NOMO-1 treated with dmso at 0.1 percent for 144 hours (cell line): ENCODE measurements around the gene FGF18.

ENCODE experiments used
- DNase-seq: peaks from one replicate; lab custom pipeline; 2025; ENCODE audit not compliant: unreplicated experiment; lab: John Stamatoyannopoulos, UW

Gene FGF18

DNA sequence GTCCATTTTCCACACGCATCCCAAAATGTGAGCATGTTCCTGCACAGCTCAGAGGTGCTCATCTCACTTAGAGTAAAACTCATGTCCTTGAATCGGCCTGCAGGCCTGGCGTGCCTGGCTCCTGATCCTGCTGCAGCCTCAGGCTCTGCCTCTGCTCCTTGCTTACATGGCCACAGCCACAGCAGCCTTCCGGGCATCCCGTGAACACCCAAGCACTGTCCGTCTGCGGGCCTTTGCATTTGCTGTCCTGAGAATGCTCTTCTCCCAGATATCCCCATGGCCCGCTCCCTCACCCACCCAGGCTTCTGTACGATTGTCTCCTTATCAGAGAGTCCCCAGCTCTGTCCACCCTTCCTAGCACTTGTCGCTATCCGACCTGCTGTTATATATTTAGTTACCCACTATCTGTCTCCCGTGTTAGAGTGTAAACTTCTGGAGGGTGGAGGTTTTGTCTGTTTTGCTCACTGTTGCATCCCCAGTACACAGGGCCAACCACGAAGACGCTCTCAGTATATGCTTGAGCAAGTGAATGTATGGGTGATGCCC is 21.9 kb downstream of the FGF18 start:
- DNase-seq = no peak

DNA sequence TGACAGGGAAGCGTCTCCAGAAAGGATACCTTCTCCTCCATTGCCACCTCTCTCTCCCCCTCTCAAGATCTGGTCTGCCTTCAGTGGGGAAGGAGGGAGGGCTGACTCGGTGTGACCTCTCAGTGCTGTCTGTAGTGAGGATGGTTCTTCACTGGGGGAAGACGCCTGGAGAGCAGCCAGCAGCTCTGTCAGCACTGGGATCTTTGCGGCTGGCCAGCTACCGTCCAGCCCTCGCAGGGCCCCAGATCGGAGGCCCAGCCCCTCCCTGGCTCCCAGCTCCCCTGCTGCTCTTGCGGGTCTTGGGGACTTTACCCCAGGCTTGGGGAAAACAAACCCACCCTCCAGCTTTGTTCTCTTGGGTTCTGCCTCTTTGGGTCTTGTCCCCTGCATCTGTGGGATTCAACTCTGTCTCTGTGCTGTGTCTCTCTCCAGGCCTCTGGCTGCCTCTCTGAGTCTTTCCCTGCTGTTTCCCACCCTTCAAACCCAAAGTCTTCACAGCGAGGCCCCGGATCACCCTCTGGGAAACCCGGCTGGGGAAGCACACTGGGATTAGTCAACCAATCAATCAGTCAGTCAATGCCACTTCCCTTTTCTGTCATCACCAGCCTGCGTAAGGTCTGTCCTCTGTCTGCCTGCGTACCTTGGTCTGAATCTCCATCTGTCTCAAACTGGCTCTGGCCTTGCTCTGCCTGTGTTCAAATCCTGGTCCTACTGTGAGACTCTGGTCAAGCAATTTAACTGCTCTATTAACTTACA is 23.0 kb downstream of the FGF18 start:
- no peak for DNase-seq

DNA sequence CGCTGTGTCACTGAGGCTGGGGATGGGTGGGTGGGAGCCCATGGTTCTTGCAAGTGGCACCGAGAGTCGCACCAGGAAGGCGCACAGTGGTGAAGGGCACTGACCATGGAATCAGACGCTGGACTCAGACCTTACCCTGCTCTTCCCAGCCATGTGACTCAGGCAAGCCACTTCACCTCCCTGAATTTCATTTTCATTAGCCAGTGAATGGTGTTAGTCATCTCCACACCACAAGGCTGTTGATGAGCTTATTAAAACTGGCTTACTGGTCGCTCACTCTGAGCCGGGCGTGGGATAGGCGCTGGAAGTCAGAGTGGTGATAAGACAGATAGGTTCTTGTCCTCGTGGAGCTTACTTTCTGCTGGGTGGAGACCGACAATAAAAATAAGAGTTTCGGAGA is 25.1 kb downstream of the FGF18 start:
- DNase-seq = no peak

DNA sequence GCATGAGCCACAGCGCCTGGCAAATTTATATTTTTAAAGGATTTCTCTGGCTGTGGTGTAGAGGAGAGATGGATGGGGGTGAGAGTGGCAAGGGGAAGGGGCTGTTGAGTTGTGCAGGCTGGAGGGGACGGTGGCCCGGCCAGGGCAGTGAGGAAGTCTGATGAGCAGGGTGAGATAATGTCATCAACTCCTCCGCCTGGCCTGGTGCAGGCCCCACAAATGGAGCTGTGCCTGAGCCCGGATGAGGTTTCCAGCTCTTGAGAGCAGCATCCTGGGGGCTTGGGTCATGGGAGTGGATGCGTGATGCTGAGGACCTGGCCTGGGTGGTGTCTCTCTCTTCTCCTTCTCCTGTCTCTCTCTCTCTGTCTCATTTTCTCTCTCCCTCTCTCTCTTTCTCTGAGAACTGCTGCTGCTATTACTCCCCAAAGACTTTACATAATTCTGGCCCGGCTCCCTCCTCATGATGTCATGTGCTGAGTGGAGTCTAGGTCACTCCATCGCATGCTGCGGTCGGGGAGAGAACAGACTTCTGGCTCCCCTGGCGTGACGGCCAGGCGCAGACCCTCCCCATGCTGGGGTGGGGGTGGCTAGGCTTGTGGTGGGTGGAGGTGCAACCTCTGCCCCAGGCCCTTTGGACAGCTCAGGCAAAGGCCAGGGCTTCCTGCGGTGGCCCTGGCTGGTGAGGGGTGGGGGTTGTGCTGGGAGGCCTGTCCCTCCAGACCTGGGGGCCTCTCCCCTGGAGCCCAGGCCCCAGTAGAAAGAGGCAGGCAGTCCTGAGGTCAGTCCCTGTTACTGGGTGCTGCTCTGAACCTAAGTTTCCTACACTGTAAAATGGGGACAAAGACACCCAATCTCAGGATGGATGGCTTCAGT is 26.4 kb downstream of the FGF18 start:
- no peak for DNase-seq

GRCh38 chr5:171447226-171447625 is 27.8 kb downstream of the FGF18 start:
- no peak for DNase-seq

GRCh38 chr5:171449426-171449825 is 30.0 kb downstream of the FGF18 start:
- no peak for DNase-seq

DNA sequence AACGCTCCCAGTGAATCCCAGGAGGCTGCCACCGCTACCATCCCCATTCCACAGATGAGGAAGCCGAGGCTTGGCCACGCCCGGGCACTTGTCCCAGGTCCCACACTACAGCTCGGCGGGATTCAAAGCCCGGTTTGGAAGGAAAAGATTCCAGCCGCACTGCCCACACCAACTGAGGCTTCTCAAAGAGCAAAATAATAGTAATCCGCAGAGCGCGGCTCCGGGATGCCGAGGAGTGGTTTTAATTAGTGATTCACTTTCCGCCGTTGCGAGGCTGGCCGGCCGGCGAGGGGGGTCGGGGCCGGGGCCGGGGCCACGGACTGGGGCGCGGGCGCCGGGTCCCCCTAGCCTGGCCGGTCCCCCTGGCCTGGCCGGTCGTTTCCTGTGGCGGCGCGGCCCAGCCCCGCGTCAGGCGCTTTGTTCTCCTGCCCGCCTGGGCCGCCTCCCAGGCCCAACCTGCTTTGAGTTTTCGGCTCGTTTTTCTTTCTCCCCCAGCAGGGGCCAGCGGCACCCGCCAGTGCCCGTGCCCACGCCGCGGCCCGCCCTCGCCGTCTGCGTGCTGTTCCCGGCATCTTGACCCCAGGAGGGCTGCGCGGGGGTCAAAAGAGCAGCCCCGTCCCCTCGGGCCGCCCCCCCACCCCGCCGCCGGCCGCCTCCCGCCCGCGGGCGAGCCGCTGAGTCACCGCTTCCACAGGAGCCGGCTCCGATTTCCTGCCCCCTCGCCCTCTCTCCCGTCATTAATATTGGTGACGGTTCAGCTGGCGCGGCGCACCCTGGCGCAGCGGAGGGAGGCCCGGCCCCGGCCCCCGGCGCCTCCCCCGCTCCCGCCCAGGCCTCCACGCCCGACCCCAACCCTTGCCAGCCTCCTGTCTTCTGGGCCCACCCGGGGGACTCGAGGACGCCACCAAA is 31.2 kb downstream of the FGF18 start:
- DNase-seq = peak; percentile 12

DNA sequence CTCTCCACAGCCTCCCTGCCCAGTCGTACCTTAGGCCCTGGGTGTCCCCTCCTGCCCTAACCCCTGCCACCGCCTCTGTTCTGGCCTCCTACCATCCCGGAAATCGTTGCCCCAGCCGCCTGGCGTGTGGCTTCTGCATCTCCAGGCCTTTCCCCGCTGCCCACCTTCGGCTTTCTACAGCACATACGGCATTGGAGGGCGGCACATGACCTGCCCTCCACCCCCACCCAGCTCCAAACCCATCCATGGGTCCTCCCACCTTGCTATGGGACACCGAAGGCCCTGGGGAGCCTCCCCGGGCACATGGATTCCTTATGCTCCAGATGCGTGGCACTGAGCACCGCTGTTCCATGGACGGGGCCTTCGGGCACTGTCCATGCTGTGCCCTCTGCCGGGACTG is 32.0 kb downstream of the FGF18 start:
- no peak for DNase-seq

- no peak for DNase-seq
Observed at GRCh38 chr5:171453056-171453725, 33.7 kb downstream of the FGF18 start.

DNA sequence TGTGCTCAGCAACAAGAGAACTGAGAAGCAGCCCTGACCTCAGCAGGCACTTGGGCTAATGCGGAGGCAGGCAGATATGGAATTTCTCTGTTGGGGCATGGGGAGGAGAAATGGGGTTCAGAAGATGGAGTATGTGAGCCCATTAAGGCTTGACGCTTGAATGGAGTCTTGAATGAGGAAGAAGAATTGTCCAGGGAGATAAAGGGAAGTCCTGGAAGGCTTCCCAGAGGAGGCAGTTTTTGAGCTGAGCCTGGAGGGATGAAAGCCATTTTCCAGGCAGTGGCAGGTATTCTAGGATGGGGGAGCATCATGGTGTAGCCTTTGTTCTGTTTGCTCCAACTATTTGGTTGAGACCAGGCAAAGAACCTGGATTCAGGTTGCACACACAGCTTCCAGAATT is 34.5 kb downstream of the FGF18 start:
- DNase-seq = no peak

DNA sequence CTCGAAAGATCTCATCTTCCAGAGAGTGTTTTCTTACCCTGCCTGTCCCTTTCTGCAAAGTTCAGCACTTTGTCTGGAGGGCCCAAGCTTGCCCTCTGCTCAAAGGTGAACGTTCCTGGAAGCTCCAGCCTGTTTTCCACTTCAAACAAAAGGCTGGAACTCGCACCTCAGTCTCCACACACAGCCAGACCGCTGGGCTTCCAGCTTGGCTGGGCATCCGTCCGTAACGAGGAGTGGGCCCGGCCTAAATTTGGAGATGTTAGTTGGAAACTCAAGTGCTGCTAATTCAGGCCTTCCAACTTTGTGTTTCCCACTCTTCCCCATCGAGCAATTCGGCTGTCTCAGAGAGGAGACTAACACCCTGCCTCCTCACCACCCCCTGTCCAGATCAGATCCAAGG is 35.1 kb downstream of the FGF18 start:
- no peak for DNase-seq

- DNase-seq = no peak
Observed at GRCh38 chr5:171455522-171455921, 36.1 kb downstream of the FGF18 start.

DNA sequence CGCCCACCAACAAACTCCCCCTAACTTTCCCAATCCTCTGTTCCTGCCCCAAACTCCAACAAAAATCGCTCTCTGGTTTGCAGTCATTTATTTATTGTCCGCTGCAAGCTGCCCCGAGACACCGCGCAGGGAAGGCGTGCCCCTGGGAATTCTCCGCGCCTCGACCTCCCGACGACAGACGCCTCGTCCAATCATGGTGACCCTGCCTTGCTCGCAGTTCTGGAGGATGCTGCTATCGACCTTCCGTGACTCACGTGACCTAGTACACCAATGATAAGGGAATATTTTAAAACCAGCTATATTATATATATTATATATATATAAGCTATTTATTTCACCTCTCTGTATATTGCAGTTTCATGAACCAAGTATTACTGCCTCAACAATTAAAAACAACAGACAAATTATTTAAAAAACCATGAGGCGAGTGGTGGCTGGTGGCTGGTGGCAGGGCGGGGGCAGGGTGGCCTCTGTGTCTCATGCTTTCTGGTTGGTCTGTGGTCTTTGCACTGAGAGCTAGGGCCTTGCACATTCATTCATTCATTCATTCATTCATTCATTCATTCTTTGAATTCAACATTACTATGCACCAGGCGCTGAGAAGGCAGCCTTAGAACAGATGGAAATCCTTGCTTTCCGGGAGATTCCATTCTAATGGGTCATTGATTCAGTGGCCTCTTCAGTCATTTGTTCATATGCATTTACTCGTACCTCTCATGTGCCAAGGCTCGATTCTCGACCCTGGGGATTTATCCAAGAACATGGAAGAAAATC is 37.9 kb downstream of the FGF18 start:
- no peak for DNase-seq

DNA sequence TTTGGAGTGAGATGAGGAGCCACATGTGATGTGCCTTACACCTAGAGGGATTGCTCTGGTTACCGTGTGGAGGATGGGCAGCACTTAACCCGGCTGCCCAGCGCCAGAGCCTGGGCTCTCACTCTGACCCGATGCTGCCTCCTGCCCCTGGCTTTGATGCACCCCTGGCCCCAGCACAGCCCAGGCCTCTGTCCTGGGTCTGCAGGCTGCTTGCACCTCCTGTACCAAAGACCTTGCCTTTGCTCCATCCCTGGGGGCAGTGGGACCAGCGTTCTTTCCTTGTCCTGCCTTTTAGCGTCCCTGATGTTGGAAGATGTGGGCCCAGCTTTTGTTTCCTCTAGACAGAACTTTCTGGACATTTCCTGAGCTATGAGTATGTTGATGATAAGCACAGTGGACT is 40.4 kb downstream of the FGF18 start:
- DNase-seq = no peak

- DNase-seq = no peak
Observed at GRCh38 chr5:171462136-171462927, 42.9 kb downstream of the FGF18 start.

- no peak for DNase-seq
Observed at GRCh38 chr5:171462928-171463861, 43.7 kb downstream of the FGF18 start.

DNA sequence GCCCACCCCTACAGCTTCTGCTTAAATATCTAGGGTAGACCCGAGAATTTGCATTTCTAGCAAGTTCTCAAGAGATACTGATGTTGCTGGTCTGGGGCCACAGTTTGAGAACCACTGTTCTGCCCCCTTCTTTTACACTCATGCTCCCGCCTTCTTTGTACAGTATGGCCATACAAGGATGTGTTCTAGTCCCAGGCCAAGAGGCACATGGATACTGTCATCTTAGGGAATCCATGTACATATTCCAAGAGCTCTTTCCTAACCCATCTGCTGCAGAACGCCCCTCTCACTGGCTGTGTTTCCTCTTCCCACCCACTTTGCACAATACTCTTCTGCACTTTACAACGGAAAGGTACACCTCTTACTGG is 44.4 kb downstream of the FGF18 start:
- no peak for DNase-seq

GRCh38 chr5:171464829-171465228 is 45.4 kb downstream of the FGF18 start:
- no peak for DNase-seq
